DND-41 (cell line): ENCODE results near the gene KRTAP19-4.

Experiments used
- EZH2 ChIP-seq: IDR thresholded peaks from 3 replicates; pipeline ENCODE4 v1.6.1; 2012; ENCODE audit warnings: borderline replicate concordance, low read depth, mild to moderate bottlenecking, moderate library complexity, low read length, inconsistent platforms; ENCODE audit not compliant: severe bottlenecking
- TF ChIP-seq, protein P1 (sequence below): IDR thresholded peaks from 2 replicates; pipeline ENCODE4 v1.5.1; 2012; ENCODE audit warnings: borderline replicate concordance, low read length, moderate library complexity, mild to moderate bottlenecking; ENCODE audit not compliant: poor library complexity, severe bottlenecking; ENCODE audit errors: extremely low read depth

DNA sequence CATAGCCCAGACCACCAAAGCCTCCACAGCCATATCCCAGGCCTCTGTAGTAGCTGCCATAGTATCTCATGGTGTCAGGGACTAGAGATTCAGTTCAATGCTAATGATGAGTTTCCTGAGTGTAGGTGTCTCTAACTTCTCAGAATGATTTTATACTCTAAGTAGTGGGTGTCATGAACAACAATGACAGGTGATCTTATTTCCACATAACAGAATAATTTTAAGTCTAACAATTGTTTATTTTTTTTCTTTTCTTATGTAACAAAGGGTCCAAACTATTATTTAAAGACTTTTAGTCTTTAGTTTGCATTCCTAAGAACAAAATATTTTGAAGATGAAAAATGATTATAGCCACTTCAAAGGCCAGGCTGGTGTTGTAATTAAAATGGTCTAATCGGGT lies 44.8 kb upstream of the KRTAP19-4 start, which contains the start of gene KRTAP19-6:
- TF ChIP-seq, protein P1, sequence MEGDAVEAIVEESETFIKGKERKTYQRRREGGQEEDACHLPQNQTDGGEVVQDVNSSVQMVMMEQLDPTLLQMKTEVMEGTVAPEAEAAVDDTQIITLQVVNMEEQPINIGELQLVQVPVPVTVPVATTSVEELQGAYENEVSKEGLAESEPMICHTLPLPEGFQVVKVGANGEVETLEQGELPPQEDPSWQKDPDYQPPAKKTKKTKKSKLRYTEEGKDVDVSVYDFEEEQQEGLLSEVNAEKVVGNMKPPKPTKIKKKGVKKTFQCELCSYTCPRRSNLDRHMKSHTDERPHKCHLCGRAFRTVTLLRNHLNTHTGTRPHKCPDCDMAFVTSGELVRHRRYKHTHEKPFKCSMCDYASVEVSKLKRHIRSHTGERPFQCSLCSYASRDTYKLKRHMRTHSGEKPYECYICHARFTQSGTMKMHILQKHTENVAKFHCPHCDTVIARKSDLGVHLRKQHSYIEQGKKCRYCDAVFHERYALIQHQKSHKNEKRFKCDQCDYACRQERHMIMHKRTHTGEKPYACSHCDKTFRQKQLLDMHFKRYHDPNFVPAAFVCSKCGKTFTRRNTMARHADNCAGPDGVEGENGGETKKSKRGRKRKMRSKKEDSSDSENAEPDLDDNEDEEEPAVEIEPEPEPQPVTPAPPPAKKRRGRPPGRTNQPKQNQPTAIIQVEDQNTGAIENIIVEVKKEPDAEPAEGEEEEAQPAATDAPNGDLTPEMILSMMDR: no peak
- TF ChIP-seq EZH2: no peak
